Large intestine (tissue), 12 donors: ENCODE data around the gene HSPA4L. TPM values are rescaled to one million over a fixed set of nuclear protein-coding genes. Genes with fewer than 3 reads are reported as not detected.
A peak's percentile ranks its signal among the peaks of the same experiment; 100 is the strongest.

Experiments used
- DNase-seq, 2 donors: peaks; one replicate each; pipeline versions ENCODE4 v3.0.0 to v3.0.0-alpha.2; 2013
- H3K27ac ChIP-seq: one replicate; pipeline ENCODE4 v1.5.1; 2013; ENCODE audit warnings: low read length
- H3K27me3 ChIP-seq: 2 replicates; pipeline ENCODE4 v1.6.1; 2013; ENCODE audit warnings: low read length; ENCODE audit not compliant: control insufficient read depth, insufficient read depth
- H3K36me3 ChIP-seq: 2 replicates; pipeline ENCODE4 v1.6.1; 2013; ENCODE audit warnings: low read length; ENCODE audit not compliant: control insufficient read depth, insufficient read depth
- H3K4me1 ChIP-seq: one replicate; pipeline ENCODE4 v1.6.1; 2013; ENCODE audit warnings: low read length; ENCODE audit not compliant: control insufficient read depth, insufficient read depth
- H3K4me3 ChIP-seq: one replicate; pipeline ENCODE4 v1.5.1; 2013; ENCODE audit warnings: low read length
- H3K9me3 ChIP-seq: one replicate; pipeline ENCODE4 v1.6.1; 2013; ENCODE audit warnings: mild to moderate bottlenecking, low read depth, low read length, moderate library complexity; ENCODE audit not compliant: control insufficient read depth
- WGBS: methylation state at CpG from one replicate; pipeline ENCODE4 v1.1.5; 2013; ENCODE audit warnings: low lambda C conversion rate; ENCODE audit not compliant: insufficient coverage; 5-methylcytosine and 5-hydroxymethylcytosine counted together
- long read RNA-seq, 11 donors: transcript quantifications; one replicate each; lab custom pipeline, GENCODE V29; 2026
- polyA plus RNA-seq: library from polyadenylated mRNA; unstranded; fragments of 120-200 nt; gene quantifications from one replicate; pipeline ENCODE4 v1.2.1, GENCODE V29; 2013

Gene HSPA4L
- polyA plus RNA-seq, result 2.1 TPM
- long read RNA-seq, donor 1, result 0 reads
- long read RNA-seq, donor 2, result 0 reads
- long read RNA-seq, donor 3, result 0 reads
- long read RNA-seq, donor 4, result 0 reads
- long read RNA-seq, donor 5, result 0 reads
- long read RNA-seq, donor 6, result 0 reads
- long read RNA-seq, donor 7, result 0 reads
- long read RNA-seq, donor 8, result 0 reads
- long read RNA-seq, donor 9, result 0 reads
- long read RNA-seq, donor 10, full-length matches to known transcripts, result 1 of 1 reads
- long read RNA-seq, donor 10, partial matches to known transcripts, result 0 of 1 reads
- long read RNA-seq, donor 10, other reads (novel, unspliced or antisense), result 0 of 1 reads
- long read RNA-seq, donor 11, result 0 reads

- 0% methylated on average over 4 of the region's 63 CpGs for WGBS
- Histone ChIP-seq H3K4me1 (no peaks in the 10 kb centered on the region), H3K27me3 (peaks cover 33% of the 10 kb centered on the region), H3K36me3 (no peaks in the 10 kb centered on the region), H3K27ac (peak within 1 kb of the TSS; percentile 39), H3K4me3 (peak within 1 kb of the TSS; percentile 79), H3K9me3 (no peaks in the 10 kb centered on the region)
- DNase-seq, result peak; percentile 72 to 88
Measured at GRCh38 chr4:127782275-127783025, at the start of gene HSPA4L. Gene HSPA4L, plus strand, starts transcription at chr4:127782322. Its CDS starts 229 bp downstream, at chr4:127782551.

GRCh38 chr4:127732623-127733328, 49.3 kb upstream of the HSPA4L start:
- H3K4me1 ChIP-seq, result no peaks in the 10 kb centered on the region
- no peak overlapping the region for H3K27ac ChIP-seq
- peaks cover 7% of the 10 kb centered on the region for H3K9me3 ChIP-seq
- H3K36me3 ChIP-seq, result no peaks in the 10 kb centered on the region
- DNase-seq, result peak; percentile 11 to 23
- WGBS, result 38% methylated on average over 4 of the region's 8 CpGs
- H3K27me3 ChIP-seq, result no peaks in the 10 kb centered on the region
- no peak overlapping the region for H3K4me3 ChIP-seq

DNA sequence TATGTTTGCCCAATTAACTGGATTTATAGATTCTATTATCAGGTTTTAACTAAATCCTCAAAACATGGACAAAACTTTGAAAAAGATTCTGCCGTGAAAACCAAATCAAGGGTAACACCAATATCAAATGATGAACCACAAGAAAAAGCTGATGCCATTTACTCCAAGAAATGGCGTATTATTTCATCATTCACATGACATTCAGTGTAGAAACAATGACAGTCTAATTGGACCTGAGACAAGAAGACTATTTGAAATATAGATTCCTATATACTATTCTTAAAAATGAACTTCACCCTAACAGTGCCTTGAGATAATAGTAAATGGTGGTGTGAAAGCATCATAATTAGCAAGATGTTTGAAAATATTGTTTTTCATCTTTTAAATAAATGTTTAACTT, 47.1 kb upstream of the HSPA4L start:
- no peaks in the 10 kb centered on the region for H3K27me3 ChIP-seq
- DNase-seq, result no peak
- no peaks in the 10 kb centered on the region for H3K36me3 ChIP-seq
- no peak overlapping the region for H3K4me3 ChIP-seq
- no peaks in the 10 kb centered on the region for H3K4me1 ChIP-seq
- WGBS, result no CpG with 5 or more reads among the region's 2 CpGs
- H3K27ac ChIP-seq, result no peak overlapping the region
- peaks cover 7% of the 10 kb centered on the region for H3K9me3 ChIP-seq

DNA sequence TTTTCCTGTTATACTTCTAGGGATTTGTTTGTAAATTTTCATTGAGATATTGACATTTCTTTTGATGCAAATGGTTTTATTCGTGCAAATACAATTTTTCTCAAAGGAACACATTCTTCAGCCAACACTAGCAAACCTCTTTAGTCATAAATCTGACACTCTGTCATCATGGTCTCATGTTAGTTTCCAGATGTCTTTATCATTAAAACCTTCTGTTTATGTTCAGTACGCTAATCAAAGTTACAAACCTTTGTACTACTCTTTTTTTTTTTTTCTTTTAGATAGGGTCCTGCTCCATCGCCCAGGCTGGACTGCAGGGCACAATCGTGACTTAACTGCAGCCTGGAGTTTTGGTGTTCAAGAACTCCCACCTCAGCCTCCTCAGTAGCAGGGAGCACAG, 44.8 kb upstream of the HSPA4L start:
- H3K9me3 ChIP-seq, result no peaks in the 10 kb centered on the region
- no peaks in the 10 kb centered on the region for H3K36me3 ChIP-seq

DNA sequence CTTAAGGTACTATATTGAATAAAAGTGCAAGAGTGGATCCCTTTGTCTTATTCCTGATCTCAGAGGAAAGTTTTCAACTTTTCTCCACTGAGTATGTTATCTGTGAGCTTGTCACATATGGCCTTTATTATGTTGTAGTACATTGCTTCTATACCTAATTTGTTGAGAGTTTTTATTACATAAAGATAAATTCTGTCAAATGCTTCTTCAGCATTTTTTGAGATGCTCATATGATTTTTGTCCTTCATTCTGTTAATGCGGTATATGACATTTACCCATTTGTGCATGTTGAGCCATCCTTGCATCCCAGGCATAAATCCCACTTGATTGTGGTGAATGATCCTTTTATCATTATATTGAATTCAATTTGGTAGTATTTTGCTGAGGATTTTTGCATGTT, 40.9 kb upstream of the HSPA4L start:
- Histone ChIP-seq H3K27ac (no peak overlapping the region), H3K9me3 (no peaks in the 10 kb centered on the region), H3K4me3 (no peak overlapping the region), H3K36me3 (no peaks in the 10 kb centered on the region), H3K4me1 (no peaks in the 10 kb centered on the region), H3K27me3 (no peaks in the 10 kb centered on the region)
- DNase-seq, result no peak
- WGBS, result no CpG with 5 or more reads among the region's 1 CpG

More for the DNA sequence above, 44.8 kb upstream of the HSPA4L start:
- H3K27ac ChIP-seq, result no peak overlapping the region
- no peaks in the 10 kb centered on the region for H3K4me1 ChIP-seq
- H3K4me3 ChIP-seq, result no peak overlapping the region
- H3K27me3 ChIP-seq, result no peaks in the 10 kb centered on the region
- 71% methylated on average over 1 of the region's 4 CpGs for WGBS
- DNase-seq, result no peak

DNA sequence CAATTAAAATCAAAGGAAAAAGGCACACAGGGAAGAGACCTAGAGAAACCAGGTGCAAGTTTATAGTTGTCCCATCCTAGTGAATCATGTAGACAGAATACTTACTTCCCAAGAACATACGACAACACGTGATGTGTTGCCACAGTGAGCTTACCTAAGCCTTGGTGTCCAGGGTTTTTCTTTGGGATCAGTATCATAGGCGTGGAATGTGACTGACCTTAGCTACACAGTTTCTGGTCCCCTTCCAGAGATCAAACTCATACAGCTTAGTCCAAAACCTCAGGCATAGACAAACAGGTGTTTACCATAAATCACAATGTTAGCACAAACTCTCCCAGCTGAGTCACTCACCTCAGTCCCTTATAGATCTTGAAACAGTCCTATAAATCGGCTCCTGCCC, 34.2 kb upstream of the HSPA4L start:
- Histone ChIP-seq H3K36me3 (no peaks in the 10 kb centered on the region), H3K27me3 (no peaks in the 10 kb centered on the region), H3K4me1 (no peaks in the 10 kb centered on the region), H3K9me3 (peaks cover 4% of the 10 kb centered on the region), H3K4me3 (no peak overlapping the region), H3K27ac (no peak overlapping the region)
- WGBS, result no CpG with 5 or more reads among the region's 4 CpGs
- DNase-seq, result peak in 1 of 2 donors; percentile 1

DNA sequence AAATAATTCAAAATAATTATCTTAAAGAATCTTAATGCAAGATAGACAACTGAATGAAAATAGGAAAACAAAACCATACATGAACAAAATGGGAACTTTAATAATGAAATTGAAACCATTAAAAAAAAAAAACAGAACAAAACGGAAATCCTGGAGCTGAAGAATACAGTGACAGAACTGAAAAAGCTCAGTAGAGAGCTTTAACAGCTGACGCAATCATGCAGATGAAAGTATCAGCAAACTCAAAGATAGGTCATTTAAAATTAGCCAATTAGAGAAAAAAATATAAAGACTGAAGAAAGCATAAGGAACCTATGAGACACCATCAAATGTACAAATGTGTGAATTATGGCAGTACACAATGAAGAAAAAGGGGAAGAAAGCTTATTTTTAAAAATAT, 33.2 kb upstream of the HSPA4L start:
- Histone ChIP-seq H3K27ac (no peak overlapping the region), H3K27me3 (no peaks in the 10 kb centered on the region), H3K9me3 (peaks cover 4% of the 10 kb centered on the region), H3K4me3 (no peak overlapping the region), H3K4me1 (no peaks in the 10 kb centered on the region), H3K36me3 (no peaks in the 10 kb centered on the region)
- 100% methylated on average over 2 of the region's 2 CpGs for WGBS
- no peak for DNase-seq

- 80% methylated on average over 2 of the region's 2 CpGs for WGBS
- DNase-seq, result no peak
- H3K36me3 ChIP-seq, result no peaks in the 10 kb centered on the region
- H3K4me3 ChIP-seq, result no peak overlapping the region
- no peaks in the 10 kb centered on the region for H3K27me3 ChIP-seq
- H3K4me1 ChIP-seq, result no peaks in the 10 kb centered on the region
- H3K27ac ChIP-seq, result no peak overlapping the region
- no peaks in the 10 kb centered on the region for H3K9me3 ChIP-seq
Measured at GRCh38 chr4:127756906-127757305, 25.2 kb upstream of the HSPA4L start.

- H3K4me1 ChIP-seq, result no peaks in the 10 kb centered on the region
- H3K4me3 ChIP-seq, result no peak overlapping the region
- no peak overlapping the region for H3K27ac ChIP-seq
- H3K27me3 ChIP-seq, result no peaks in the 10 kb centered on the region
- H3K9me3 ChIP-seq, result no peaks in the 10 kb centered on the region
- H3K36me3 ChIP-seq, result no peaks in the 10 kb centered on the region
- no peak for DNase-seq
- WGBS, result 57% methylated on average over 1 of the region's 2 CpGs
Measured at GRCh38 chr4:127759228-127759820, 22.8 kb upstream of the HSPA4L start.

- no peaks in the 10 kb centered on the region for H3K4me1 ChIP-seq
- 57% methylated on average over 3 of the region's 3 CpGs for WGBS
- H3K27me3 ChIP-seq, result no peaks in the 10 kb centered on the region
- no peak overlapping the region for H3K4me3 ChIP-seq
- H3K9me3 ChIP-seq, result no peaks in the 10 kb centered on the region
- H3K27ac ChIP-seq, result no peak overlapping the region
- DNase-seq, result no peak
- H3K36me3 ChIP-seq, result no peaks in the 10 kb centered on the region
Measured at GRCh38 chr4:127759893-127760292, 22.2 kb upstream of the HSPA4L start.
